ENCODE measurements around the gene GSK3B.
A peak's percentile ranks its signal among the peaks of the same experiment; 100 is the strongest.

Gene GSK3B

GRCh38 chr3:119795849-119796248, 298.4 kb downstream of the GSK3B start:
- no peaks in the 10 kb centered on the region for H3K36me3 ChIP-seq
- no peak overlapping the region for H3K4me3 ChIP-seq (ENCODE audit: low read depth, low read length)
- peaks cover 10% of the 10 kb centered on the region; the same call in 1 of the 2 replicates for H3K27me3 ChIP-seq
- no peaks in the 10 kb centered on the region for H3K4me1 ChIP-seq
- DNase-seq = no peak
- no peak for TF ChIP-seq CTCF (IDR thresholded peaks at IDR 0.05; ENCODE audit: low read depth, low read length)
- no peaks in the 10 kb centered on the region for H3K9me3 ChIP-seq

- TF ChIP-seq CTCF (IDR thresholded peaks at IDR 0.05; ENCODE audit: low read depth, low read length) = no peak
- H3K9me3 ChIP-seq = no peaks in the 10 kb centered on the region
- no peaks in the 10 kb centered on the region for H3K36me3 ChIP-seq
- no peak overlapping the region for H3K4me3 ChIP-seq (ENCODE audit: low read depth, low read length)
- H3K27me3 ChIP-seq = peaks cover 6% of the 10 kb centered on the region; the same call in 1 of the 2 replicates
- DNase-seq = peak; percentile 20
- H3K4me1 ChIP-seq = no peaks in the 10 kb centered on the region
Observed at GRCh38 chr3:119794971-119795612, 299.2 kb downstream of the GSK3B start.

- Histone ChIP-seq H3K9me3 (no peaks in the 10 kb centered on the region), H3K27me3 (no peaks in the 10 kb centered on the region), H3K4me3 (ENCODE audit: low read depth, low read length) (no peak overlapping the region), H3K36me3 (no peaks in the 10 kb centered on the region), H3K4me1 (no peaks in the 10 kb centered on the region)
- DNase-seq = no peak
- TF ChIP-seq CTCF (IDR thresholded peaks at IDR 0.05; ENCODE audit: low read depth, low read length) = no peak
Observed at GRCh38 chr3:119794401-119794800, 299.8 kb downstream of the GSK3B start.

GRCh38 chr3:119792270-119792669, 302.0 kb downstream of the GSK3B start:
- H3K36me3 ChIP-seq = no peaks in the 10 kb centered on the region
- no peak for DNase-seq
- no peak overlapping the region for H3K4me3 ChIP-seq (ENCODE audit: low read depth, low read length)
- H3K27me3 ChIP-seq = no peaks in the 10 kb centered on the region
- no peak for TF ChIP-seq CTCF (IDR thresholded peaks at IDR 0.05; ENCODE audit: low read depth, low read length)
- no peaks in the 10 kb centered on the region for H3K9me3 ChIP-seq
- no peaks in the 10 kb centered on the region for H3K4me1 ChIP-seq

GRCh38 chr3:119790369-119790768, 303.9 kb downstream of the GSK3B start:
- no peak for DNase-seq
- Histone ChIP-seq H3K9me3 (no peaks in the 10 kb centered on the region), H3K4me3 (ENCODE audit: low read depth, low read length) (no peak overlapping the region), H3K4me1 (no peaks in the 10 kb centered on the region), H3K27me3 (no peaks in the 10 kb centered on the region), H3K36me3 (no peaks in the 10 kb centered on the region)
- TF ChIP-seq CTCF (IDR thresholded peaks at IDR 0.05; ENCODE audit: low read depth, low read length) = no peak

- H3K4me3 ChIP-seq (ENCODE audit: low read depth, low read length) = no peak overlapping the region
- no peaks in the 10 kb centered on the region for H3K9me3 ChIP-seq
- DNase-seq = no peak
- H3K36me3 ChIP-seq = no peaks in the 10 kb centered on the region
- no peaks in the 10 kb centered on the region for H3K27me3 ChIP-seq
- TF ChIP-seq CTCF (IDR thresholded peaks at IDR 0.05; ENCODE audit: low read depth, low read length) = no peak
- H3K4me1 ChIP-seq = no peaks in the 10 kb centered on the region
Observed at GRCh38 chr3:119786409-119786808, 307.8 kb downstream of the GSK3B start.

Measured in BE2C (cell line).